GM21447 (cell line): ENCODE measurements around the gene ARL17A.
A peak's percentile ranks its signal among the peaks of the same experiment; 100 is the strongest.
"Not testable (repeated sequence)": the region's sequence is repeated elsewhere in the genome, so short reads cannot be mapped to it uniquely, and the experiment has no call there.

ENCODE experiments used
- ATAC-seq: cut with Tn5 transposase; IDR thresholded peaks from one replicate; pipeline ENCODE4 v1.9.1; 2021; ENCODE audit not compliant: unreplicated experiment

Gene ARL17A

GRCh38 chr17:46579083-46580075, at the start of gene ARL17A:
ARL17A (minus strand) TSS chr17:46579691; CDS start chr17:46576322, 3,369 bp downstream.
- peak; percentile 88 for ATAC-seq

- not testable (repeated sequence) for ATAC-seq
Measured at GRCh38 chr17:46628753-46629436, 49.4 kb upstream of the ARL17A start.

- ATAC-seq: not testable (repeated sequence)
Measured at GRCh38 chr17:46627452-46627851, 48.0 kb upstream of the ARL17A start.

- ATAC-seq: not testable (repeated sequence)
Measured at GRCh38 chr17:46624726-46625125, 45.2 kb upstream of the ARL17A start.

GRCh38 chr17:46623790-46624189, 44.3 kb upstream of the ARL17A start:
- ATAC-seq: not testable (repeated sequence)

GRCh38 chr17:46618975-46619374, 39.5 kb upstream of the ARL17A start:
- ATAC-seq: not testable (repeated sequence)

- not testable (repeated sequence) for ATAC-seq
Measured at GRCh38 chr17:46617121-46617520, 37.6 kb upstream of the ARL17A start.

GRCh38 chr17:46613876-46614275, 34.4 kb upstream of the ARL17A start:
- not testable (repeated sequence) for ATAC-seq

- ATAC-seq: not testable (repeated sequence)
Measured at GRCh38 chr17:46611304-46611703, 31.8 kb upstream of the ARL17A start.

- not testable (repeated sequence) for ATAC-seq
Measured at GRCh38 chr17:46603125-46603524, 23.6 kb upstream of the ARL17A start.

- ATAC-seq: not testable (repeated sequence)
Measured at GRCh38 chr17:46600767-46601166, 21.3 kb upstream of the ARL17A start.

GRCh38 chr17:46598344-46598931, 18.9 kb upstream of the ARL17A start:
- ATAC-seq: not testable (repeated sequence)

- not testable (repeated sequence) for ATAC-seq
Measured at GRCh38 chr17:46591332-46591731, 11.8 kb upstream of the ARL17A start.

- peak; percentile 53 for ATAC-seq
Measured at GRCh38 chr17:46590157-46591146, 11.0 kb upstream of the ARL17A start, which contains the start of gene NSF. NSF (plus strand) TSS chr17:46590669; CDS start chr17:46590776, 107 bp downstream.

GRCh38 chr17:46585444-46585843, 6.0 kb upstream of the ARL17A start:
- not testable (repeated sequence) for ATAC-seq

- ATAC-seq: not testable (repeated sequence)
Measured at GRCh38 chr17:46580082-46580481, 591 bp upstream of the ARL17A start.

- not testable (repeated sequence) for ATAC-seq
Measured at GRCh38 chr17:46571796-46572195, 7.7 kb downstream of the ARL17A start.

- not testable (repeated sequence) for ATAC-seq
Measured at GRCh38 chr17:46566980-46567379, 12.5 kb downstream of the ARL17A start.

- not testable (repeated sequence) for ATAC-seq
Measured at GRCh38 chr17:46566284-46566683, 13.2 kb downstream of the ARL17A start.

GRCh38 chr17:46560048-46560447, 19.4 kb downstream of the ARL17A start:
- ATAC-seq: not testable (repeated sequence)
